HG02973 (cell line): ENCODE measurements around the gene ACKR3.

Experiments used
- ATAC-seq: cut with Tn5 transposase; IDR thresholded peaks from one replicate; pipeline ENCODE4 v1.9.1; 2021; ENCODE audit warnings: moderate library complexity; ENCODE audit not compliant: unreplicated experiment

ACKR3 gene

GRCh38 chr2:236583621-236584203 is 14.1 kb downstream of the ACKR3 start:
- no peak for ATAC-seq

- no peak for ATAC-seq
Observed at GRCh38 chr2:236584521-236585384, 15.1 kb downstream of the ACKR3 start.

GRCh38 chr2:236585966-236586365 is 16.3 kb downstream of the ACKR3 start:
- no peak for ATAC-seq

- no peak for ATAC-seq
Observed at GRCh38 chr2:236587861-236588815, 18.5 kb downstream of the ACKR3 start.

DNA sequence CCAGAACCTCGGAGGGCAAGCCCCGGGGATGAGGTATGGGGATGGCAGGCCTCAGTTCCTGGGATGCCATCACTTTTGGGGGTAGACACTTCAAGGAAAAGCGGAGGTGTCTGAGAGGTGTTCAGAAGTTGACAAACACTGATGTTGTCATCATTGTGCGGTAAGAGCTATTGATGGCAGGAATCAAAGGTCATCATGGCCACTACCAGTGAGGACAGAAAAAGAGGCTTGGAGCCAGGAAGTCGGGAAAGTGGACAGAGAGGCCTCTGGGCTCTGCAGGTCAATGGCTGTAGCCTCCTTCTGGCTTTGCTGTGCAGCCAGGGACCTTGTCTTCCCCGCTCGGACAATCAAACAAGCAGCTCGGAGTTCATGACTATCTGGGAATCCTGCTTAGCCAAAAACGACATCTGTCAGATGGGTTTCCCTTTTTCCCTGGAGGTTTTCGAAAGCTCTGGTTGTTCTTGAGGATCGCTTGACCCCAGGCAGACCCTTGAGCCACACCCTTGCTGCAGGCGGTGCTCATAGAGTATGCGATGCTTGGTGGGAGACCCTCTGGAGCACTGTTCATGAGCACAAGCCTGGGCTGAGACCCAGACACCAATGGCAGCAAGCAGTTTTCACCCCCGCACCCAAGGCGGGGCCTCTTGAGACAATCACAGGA is 19.4 kb downstream of the ACKR3 start:
- ATAC-seq: no peak

GRCh38 chr2:236590846-236591245 is 21.2 kb downstream of the ACKR3 start:
- ATAC-seq: no peak

DNA sequence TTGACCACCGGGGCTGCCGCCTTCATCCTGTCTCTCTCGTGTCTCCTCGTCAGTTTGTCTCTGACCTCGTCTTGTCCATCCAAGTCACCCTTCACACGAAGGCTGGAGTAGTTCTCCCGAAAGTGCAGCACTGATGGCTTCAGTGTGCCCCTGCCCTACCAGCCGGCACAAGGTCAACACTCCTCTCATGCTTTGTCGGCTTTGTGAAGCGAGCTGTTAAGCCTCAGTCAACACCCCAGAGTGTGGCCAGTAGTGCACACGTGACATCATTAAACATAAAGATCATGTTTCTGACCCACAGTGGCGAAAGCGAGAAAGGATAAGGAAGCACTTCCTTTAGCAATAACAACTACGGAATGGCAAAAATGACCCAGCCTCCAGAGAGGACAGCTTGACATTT is 23.2 kb downstream of the ACKR3 start:
- ATAC-seq: no peak

DNA sequence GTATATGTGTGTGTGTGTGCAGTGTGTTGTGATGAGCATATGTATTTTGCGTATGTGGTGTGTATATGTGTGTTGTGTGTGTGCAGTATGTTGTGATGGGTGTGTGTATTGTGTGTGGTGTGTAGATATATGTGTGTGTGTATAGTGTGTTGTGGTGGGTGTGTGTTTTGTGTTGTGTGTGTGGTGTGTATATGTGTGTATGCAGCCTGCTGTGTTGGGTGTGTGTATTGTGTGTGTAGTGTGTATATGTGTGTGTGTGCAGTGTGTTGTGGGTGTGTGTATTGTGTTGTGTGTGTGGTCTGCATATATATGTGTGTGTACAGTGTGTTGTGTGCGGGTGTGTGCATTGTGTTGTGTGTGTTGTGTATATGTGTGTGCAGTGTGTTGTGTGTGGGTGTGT is 23.9 kb downstream of the ACKR3 start:
- ATAC-seq: no peak

DNA sequence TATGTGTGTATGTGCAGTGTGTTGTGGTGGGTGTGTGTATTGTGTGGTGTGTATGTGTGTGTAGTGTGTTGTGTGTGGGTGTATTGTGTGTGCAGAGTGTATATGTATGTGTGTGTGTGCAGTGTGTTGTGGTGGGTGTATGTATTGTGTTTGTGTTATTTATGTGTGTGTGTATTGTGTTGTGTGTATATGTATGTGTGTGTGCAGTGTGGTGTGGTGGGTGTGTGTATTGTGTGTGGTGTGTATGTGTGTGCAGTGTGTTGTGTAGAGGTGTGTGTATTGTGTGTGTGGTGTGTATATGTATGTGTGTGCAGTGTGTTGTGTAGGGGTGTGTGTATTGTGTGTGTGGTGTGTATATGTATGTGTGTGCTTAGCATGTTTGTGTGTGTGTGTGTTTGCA is 24.3 kb downstream of the ACKR3 start:
- ATAC-seq: no peak

DNA sequence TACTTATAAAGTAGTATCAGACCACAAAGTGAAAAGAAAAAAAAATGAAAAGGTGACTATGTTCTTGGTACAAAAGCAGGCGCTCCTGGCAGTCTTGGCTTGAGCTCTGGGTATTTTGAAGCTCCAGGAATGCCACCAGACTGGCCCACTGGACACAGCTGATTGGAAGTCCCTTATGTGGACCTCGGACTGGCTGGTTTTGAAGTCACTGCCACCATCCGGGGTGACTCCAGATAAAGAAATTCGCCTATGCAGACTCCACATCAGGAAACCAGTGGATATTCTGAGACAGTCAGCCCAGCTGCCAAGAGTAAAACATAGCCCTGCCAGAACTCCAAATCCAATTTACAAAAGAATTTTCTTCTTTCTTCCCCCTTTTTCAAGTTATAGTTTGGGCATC is 28.0 kb downstream of the ACKR3 start:
- no peak for ATAC-seq

DNA sequence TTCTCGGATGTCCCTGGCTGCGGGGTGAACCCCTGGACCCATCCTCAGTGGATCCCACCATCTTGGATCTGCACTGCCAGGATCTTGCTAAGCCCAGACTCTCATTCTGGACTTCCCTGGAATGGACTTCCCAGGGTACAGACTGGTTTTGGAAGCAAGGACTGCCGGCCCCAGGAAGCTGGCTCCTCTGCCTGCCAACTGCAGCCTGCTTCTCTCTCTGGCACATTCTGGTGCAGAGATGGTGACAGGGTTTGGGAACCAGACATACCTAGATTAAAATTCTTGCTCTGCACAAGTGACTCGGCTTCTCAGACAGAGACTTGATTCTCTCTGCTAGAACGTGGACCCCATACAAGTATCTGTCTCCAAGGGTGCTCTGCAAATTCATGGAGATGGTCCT is 29.4 kb downstream of the ACKR3 start:
- ATAC-seq: no peak

DNA sequence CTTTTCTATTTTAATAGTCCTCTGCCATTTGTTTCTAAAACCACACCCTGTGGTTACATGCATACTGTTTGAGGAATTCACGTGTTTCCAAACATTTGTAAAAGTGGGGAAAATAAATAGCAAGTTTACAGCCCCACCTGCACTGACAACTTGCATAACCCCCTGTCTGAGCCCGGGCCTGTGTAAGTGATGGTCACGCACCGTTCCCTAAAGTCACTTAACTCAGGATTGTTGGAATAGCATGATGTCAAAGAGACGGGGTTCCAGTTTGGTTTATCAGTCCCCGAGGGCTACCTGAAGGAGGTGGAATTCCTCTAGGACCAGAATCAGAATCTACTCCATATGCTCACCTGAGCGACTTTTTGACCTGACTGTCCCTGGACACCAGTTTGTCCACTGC is 30.5 kb downstream of the ACKR3 start:
- no peak for ATAC-seq

DNA sequence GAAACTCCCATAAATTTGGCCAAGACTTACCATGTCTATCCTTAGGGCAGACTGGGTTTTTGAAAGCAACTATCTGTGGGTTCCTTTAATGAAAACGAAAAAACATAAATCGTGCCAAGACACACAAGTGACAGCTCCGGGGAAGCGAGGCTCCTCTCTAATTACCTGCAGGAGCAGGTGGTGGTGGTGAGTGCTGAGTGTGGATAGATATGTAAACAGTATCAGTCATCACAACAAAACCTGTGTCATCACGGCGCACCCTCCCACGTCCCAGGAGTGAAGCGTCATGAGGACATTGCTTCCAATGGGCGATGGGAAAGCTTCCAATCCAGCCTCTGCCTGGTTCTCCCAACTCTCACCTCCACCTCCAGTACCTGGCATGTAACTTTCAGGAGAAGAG is 31.3 kb downstream of the ACKR3 start:
- no peak for ATAC-seq

GRCh38 chr2:236601316-236602202 is 31.9 kb downstream of the ACKR3 start:
- no peak for ATAC-seq

DNA sequence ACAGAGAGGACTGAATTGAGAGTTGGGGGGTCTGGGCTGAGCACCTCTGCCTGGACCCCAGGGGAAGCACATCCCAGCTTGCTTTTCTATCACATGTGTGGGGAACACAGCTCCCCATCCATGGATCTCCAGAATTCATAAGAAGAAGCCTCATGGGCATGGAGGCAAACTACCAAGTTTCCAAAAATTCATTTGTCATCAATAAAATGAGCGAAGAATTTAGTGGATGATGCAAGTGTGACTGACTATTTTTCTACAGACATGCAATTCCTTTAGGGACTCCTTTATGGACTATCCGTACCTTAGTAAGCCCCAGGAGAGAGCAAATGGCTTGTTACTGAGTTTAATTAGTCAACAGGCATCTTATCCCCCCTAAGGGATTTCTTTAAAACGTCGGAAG is 33.1 kb downstream of the ACKR3 start:
- ATAC-seq: no peak

GRCh38 chr2:236603361-236604015 is 33.9 kb downstream of the ACKR3 start:
- no peak for ATAC-seq

DNA sequence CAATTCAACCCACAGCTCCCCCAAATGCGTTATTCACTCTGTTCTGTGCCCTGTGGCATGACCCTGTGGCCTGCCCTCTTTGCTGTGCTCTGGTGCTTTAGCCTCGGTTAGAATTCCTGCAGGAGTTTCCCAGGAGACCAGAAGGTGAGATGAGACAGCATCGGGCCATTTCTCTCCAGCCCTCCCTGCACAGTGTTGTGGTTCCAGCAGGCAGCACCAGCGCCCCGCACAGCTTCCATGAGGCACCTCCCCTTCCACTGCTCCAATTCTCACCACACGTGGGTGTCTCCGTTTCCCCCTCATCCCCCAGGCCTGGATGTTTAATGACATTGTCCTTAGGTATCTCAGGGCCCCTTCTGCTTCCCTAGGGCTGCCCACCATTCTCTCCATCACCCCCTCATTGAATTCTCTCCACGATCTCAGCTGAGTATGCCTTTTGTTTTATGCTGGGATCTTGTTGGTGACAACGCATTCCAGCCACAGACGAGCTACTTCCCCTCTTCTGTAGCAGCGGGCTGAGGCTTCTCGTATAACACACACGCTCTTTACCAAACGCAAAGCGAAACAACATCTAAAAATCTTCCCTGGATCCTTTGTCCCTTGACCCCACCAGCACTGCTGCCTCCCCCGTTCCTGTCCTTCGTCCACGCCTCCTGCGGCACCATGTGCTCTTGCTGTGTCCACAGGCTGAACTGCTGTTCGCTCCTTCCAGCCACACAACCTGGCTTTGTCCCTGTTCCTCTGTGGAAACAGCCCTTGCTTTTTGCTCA is 35.1 kb downstream of the ACKR3 start:
- ATAC-seq: no peak

DNA sequence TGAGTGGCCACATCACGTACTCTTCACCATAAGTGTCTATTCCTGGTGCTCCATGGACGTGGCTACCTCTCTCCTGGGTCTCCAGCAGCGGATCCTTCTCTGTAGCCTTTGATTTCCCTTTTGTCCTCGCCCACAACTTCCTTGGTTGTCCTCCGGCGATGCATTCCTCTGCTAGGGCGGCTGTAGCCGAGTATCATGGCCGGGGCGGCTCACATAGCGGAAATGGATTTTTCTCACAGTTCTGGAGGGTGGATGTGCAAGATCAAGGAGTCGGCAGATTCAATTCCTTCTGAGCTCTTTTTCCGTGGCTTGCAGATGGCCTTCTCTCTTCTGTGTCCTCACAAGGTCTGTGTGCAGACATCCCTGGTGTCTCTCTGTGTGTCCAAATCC is 35.7 kb downstream of the ACKR3 start:
- ATAC-seq: no peak

DNA sequence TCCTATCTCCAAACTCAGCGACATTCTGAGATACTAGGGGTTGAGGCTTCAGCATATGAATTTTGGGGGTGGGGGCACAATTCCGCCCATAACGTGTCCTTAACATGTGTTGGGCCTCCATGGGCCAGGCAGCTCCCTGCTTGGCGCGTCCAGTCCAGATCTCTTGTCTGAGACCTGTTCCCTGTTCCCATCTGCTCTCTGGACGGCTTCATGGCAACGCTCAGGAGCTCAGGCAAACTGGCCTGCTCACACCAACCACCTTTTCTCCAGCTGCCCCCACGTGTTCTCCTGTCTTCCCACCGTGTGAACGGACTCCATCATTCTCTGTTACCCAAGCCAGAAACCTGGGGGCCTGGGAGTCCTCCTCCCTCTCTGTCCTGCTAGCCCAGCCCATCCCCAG is 36.4 kb downstream of the ACKR3 start:
- no peak for ATAC-seq
